CD4-positive, alpha-beta T cell treated with Interleukin-15 for 1 hour (primary cell): Measurements from ENCODE around the gene ANK2.

ENCODE experiments used
- DNase-seq: peaks from one replicate; pipeline ENCODE4 v3.0.0-alpha.2; 2020

ANK2 gene

GRCh38 chr4:113049421-113050370 is at the start of gene ANK2:
ANK2 (plus strand) TSS chr4:113049653; CDS start chr4:113049729, 76 bp downstream.
- no peak for DNase-seq

- no peak for DNase-seq
Measured at GRCh38 chr4:113003841-113004240, 45.6 kb upstream of the ANK2 start.

- DNase-seq, result no peak
Measured at GRCh38 chr4:113004655-113005054, 44.8 kb upstream of the ANK2 start.

- DNase-seq, result no peak
Measured at GRCh38 chr4:113006632-113007031, 42.8 kb upstream of the ANK2 start.

GRCh38 chr4:113007151-113007550 is 42.3 kb upstream of the ANK2 start:
- DNase-seq, result no peak

- DNase-seq, result no peak
Measured at GRCh38 chr4:113008135-113008534, 41.3 kb upstream of the ANK2 start.

GRCh38 chr4:113008716-113009115 is 40.7 kb upstream of the ANK2 start:
- DNase-seq, result no peak

- no peak for DNase-seq
Measured at GRCh38 chr4:113009461-113009860, 40.0 kb upstream of the ANK2 start.

GRCh38 chr4:113012122-113012725 is 37.2 kb upstream of the ANK2 start:
- no peak for DNase-seq

- no peak for DNase-seq
Measured at GRCh38 chr4:113012786-113013185, 36.7 kb upstream of the ANK2 start.

GRCh38 chr4:113013751-113014150 is 35.7 kb upstream of the ANK2 start:
- DNase-seq, result no peak

- DNase-seq, result no peak
Measured at GRCh38 chr4:113016377-113016776, 33.1 kb upstream of the ANK2 start.

GRCh38 chr4:113020966-113021365 is 28.5 kb upstream of the ANK2 start:
- no peak for DNase-seq

GRCh38 chr4:113024388-113024787 is 25.1 kb upstream of the ANK2 start:
- DNase-seq, result no peak

GRCh38 chr4:113025416-113025815 is 24.0 kb upstream of the ANK2 start:
- DNase-seq, result no peak

GRCh38 chr4:113026556-113026955 is 22.9 kb upstream of the ANK2 start:
- no peak for DNase-seq

- DNase-seq, result no peak
Measured at GRCh38 chr4:113028074-113028473, 21.4 kb upstream of the ANK2 start.

- DNase-seq, result no peak
Measured at GRCh38 chr4:113031212-113031611, 18.2 kb upstream of the ANK2 start.

- no peak for DNase-seq
Measured at GRCh38 chr4:113040793-113041192, 8.7 kb upstream of the ANK2 start.

- DNase-seq, result no peak
Measured at GRCh38 chr4:113042502-113042901, 7.0 kb upstream of the ANK2 start.

GRCh38 chr4:113043591-113043990 is 5.9 kb upstream of the ANK2 start:
- no peak for DNase-seq

- DNase-seq, result no peak
Measured at GRCh38 chr4:113050371-113050755, 910 bp downstream of the ANK2 start.

GRCh38 chr4:113050837-113051236 is 1.4 kb downstream of the ANK2 start:
- no peak for DNase-seq

GRCh38 chr4:113051361-113051760 is 1.9 kb downstream of the ANK2 start:
- no peak for DNase-seq
